Right lung (tissue), 5 donors: ENCODE results near the gene SPAG6. TPM values are rescaled to one million over a fixed set of nuclear protein-coding genes. Genes with fewer than 3 reads are reported as not detected.
"Not testable (repeated sequence)": the region's sequence is repeated elsewhere in the genome, so short reads cannot be mapped to it uniquely, and the experiment has no call there.

Experiments
- DNase-seq, 2 donors: peaks; one replicate each; pipeline ENCODE4 v3.0.0-alpha.2; 2013
- polyA plus RNA-seq, 5 donors: library from polyadenylated mRNA; unstranded; fragments of 120-200 nt; gene quantifications; one replicate each; pipeline versions ENCODE4 v1.2.1 to v1.2.3, GENCODE V29; 2013; ENCODE audit warnings: inconsistent platforms in 1 of 5, low replicate concordance in 1 of 5; ENCODE audit not compliant: insufficient read length in 5 of 5, insufficient read depth in 1 of 5

The SPAG6 gene
- polyA plus RNA-seq, 5 donors = 1.9 to 14.0 (median 8.6) TPM

DNA sequence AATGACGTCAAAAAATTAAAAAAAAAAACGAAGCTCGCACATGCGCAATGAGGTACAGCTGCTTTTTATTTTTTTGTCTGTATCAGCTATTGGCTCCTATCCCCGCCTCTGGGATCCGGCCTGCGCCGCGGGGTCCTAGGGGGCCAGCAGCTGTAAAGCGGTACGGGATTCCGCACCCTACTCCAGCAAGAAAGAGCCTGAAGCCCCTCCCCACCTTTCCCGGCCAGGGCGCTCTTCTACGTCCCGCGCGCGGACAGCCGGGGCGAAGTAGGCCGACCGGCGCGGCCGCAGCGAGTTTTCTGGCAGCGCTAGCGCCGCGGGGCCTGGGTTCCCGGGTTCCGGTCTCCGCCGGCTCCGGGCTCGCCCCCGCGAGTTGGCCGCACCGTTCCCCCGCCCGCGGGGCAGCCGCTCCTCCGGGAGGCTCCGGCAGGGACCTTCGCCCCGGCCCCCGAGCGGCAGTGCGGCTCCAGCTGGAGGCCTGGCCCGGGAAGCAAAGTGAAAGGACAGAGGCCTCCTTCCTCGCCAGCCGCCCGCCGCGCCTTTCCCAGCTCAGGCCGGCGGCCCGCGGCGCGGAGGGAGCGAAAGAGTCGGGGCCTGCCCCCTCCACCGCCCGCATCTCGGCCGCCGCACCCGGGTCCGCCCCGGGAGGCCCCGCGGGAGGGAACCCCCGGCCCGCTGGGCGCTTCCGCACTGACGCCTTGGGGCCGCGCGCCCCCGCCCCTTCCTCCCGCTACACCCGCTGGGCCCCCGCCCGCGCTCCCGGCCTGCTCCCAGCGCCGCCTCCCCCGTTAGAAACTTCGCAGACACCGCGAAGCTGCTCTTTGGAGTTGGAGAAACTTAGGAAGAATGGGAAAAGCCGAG, 4.7 kb upstream of the SPAG6 start:
- peak; percentile 87 to 89 for DNase-seq

DNA sequence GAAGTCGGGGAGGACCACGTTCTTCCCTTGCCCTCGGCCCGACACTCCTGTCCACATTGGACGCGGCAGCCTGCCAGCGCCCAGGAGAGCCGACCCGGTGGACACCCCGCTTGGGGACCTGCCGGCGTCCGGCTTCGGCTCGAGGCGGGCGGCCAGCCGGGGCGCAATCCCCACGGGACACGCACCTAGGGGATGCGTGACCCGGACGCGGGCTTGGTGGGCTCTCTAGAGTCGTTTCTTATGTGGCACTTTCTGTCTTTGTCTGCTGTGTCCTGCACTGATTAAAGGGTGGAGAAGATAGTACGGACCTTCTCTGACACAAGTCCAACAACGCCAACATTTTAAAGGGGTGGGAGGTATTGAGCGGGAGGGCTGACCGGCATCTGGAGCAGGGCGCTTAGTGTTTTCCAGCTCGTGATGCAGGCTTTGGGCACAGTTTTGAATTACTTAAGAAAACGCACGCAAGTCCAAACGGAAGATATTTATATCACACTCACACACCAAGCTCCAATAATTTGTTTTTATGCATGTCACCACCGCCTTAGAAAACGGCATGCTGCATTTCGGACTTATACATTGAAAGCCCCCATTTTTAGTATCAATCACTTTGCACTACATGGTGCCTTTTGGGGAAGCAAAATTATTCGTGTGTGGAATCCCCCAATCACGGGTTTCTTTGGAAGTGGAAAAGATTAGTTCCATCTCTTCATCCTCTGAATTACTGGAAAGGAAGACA, 3.9 kb upstream of the SPAG6 start:
- DNase-seq = peak in 1 of 2 donors; percentile 46

DNA sequence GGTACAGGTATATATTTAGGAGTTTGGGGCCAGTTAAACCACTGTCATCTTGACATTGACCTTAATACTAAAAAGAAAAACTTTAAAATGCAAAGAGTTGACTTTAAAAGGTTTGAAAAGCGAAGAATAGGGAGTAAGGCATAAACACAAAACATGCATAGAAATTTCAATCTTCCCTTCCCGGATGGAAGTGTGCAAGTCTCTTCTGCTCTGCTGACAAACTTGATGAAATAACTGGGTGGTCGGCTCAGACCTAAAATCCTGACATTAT, 3.4 kb upstream of the SPAG6 start:
- no peak for DNase-seq

DNA sequence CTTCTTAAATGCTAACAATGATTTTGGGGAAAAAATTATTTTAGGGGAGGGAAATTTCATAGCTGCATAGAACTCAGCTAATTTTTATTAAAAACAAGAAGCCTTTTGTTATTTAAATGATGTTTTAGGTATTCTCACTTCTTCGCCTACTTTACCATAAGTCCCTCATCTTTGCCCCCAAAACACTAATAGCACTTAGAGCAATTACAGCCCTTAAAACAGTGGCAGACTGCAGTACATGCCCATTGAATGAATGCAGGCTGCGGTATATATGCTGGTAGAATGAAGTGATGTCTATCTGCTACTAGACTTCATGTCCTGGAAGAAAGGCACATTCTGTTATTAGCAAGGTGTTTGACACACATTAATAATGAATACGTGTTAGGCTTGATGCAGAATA, 2.9 kb upstream of the SPAG6 start:
- peak in 1 of 2 donors; percentile 13 for DNase-seq

DNA sequence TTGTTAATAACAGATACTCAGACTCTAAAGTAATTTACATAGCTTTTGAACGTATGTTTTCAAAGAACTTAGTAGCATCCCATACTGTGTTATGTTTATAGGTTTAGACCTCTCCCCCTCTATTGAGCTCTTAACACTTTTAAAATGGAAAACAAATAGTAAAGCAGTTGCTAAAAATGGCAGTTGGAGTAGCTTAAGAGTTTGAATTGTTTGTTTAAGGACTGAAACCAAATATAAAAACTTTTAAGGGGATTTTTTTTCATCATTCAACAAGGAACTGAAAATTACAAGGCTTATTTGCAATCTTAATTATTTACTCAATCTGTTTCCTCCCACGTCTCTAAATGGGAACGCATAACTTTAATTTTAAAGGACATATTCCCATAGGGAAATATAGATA, 1.6 kb upstream of the SPAG6 start:
- peak in 1 of 2 donors; percentile 14 for DNase-seq

DNA sequence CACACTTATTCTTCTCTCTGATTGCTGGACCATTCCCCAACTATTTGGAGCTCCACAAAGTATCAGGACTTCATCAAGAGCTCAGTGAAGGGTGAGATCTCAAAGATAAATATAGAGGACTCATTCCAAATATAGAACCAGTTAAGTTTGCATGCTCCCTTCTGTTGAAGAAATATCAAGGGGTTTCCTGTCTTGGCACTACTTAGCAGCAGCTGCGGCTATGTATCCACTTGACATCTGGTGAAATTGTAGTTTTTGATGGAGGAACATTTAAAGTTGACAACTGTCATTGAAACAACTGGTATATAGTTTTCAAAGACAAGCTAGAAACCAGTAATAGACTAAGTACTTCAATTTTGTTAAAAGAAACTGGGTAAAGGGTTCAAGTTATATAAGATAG, 1.0 kb upstream of the SPAG6 start:
- DNase-seq = peak in 1 of 2 donors; percentile 6

DNA sequence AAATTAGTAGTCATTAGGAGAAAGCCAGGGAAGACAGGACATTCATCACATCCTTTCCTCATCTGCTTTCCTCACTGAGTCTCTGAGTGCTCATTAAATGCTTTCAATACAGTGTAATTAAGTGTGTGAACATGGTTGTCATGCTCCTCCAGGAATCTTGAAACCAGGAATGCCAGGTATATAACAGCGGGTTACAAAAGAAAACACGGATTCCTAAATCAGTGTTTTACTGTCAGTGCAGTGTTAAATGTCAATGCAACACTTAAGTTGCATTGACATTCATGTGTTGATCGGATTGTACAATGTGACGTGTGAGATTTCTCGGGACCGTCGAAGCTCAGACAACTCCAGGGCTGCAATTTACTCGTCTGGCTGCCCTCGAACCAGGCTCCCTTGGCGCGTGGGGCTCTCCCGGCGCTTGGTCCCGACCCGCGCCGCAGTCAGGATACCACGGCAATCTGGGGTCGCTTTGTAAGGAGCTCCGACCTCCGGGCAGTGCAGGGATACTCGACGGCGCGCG, 455 bp upstream of the SPAG6 start:
- no peak for DNase-seq

DNA sequence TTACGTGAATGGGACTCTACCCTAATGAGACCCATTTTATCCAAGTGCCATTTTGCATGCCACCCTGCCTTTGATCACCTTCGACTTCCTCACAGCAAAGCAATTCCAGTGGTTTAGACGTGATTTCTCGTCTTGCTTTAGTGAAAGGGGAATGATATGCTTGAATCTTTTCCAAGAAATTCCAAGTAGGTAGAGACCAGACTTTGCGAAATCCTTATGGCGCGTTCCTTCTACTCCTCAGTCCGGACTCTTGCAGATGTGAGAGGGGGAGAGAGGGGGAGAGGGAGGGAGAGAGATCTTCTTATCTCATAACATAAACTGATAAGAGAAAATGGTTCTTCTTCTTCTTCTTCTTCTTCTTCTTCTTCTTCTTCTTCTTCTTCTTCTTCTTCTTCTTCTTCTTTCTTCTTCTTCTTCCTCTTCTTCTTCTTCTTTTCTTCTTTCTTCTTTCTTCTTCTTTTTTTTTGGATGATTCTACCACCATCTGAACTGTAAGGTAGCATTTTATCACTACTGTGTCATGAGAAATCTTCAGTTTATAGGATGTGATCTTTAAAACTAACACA, 883 bp downstream of the SPAG6 start:
- no peak for DNase-seq

DNA sequence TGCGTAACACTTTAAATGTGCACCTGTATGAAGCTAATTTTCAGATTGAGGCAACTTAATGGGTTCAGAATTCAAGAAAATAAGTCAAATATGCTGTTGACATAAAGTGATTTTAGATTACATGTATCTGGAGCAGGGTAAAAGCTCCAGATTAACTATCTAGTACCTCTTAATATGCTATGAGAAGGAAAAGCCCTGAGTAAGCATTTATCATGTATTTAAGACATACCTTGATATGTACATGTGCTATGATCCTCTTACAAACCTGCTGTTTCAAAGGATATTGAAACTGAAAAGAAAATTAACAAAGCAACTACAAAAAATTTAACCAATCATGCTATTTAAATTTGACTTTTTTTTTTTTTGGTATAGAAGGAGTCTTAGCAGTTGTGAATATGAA, 4.5 kb downstream of the SPAG6 start:
- no peak for DNase-seq

DNA sequence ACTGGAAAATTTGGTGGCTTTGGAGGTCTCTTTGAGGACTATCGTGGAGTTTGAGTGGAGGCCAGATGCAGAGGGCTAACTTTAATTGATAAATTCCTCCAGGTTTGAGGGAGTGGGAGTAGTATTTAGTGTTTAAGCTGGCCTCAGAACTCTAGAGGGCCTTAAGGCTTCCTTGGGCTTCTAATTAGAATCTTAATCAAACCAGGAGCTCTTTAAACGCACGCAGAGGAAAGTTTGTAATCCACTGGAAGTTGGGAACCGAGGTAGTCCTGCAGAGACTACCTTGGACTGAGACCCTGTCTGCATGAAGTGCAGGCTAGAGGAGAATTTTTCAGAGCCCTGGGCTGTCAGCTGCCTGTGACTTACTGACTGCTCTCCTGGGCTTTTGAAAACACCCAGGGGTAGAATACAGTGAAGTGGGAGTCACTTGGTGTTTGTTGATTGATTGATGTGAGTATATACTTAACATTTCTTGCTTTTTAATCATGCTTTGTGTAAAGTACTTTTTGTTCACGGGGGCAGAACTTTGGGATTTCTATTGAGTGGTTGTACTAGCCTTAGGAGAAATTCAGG, 5.9 kb downstream of the SPAG6 start:
- DNase-seq = no peak

DNA sequence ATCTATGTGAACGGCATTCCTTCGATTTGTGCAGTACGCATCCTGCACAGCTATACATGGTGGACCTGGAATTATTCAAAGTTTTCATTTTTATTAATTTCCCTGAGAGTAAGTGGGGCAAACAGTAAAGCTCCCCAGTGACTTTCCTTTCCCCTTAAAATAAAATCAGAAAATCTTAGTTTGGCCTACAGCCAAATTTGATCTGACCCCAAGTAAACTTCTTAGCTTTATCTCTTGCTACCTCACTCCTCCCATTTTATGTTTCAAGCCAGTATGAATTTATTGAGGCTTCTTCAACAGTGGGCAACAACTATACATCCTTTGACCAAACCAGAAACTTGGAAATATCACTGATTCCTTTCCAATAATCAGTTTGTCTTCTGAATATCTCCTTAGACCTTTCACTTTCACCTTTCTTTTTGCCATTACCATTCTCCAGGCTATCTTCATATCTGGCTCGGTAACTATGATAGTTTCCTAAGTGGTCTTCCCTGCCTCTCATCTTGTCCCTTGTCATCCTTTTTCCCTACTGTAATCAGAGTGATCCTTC, 11.1 kb downstream of the SPAG6 start:
- no peak for DNase-seq

DNA sequence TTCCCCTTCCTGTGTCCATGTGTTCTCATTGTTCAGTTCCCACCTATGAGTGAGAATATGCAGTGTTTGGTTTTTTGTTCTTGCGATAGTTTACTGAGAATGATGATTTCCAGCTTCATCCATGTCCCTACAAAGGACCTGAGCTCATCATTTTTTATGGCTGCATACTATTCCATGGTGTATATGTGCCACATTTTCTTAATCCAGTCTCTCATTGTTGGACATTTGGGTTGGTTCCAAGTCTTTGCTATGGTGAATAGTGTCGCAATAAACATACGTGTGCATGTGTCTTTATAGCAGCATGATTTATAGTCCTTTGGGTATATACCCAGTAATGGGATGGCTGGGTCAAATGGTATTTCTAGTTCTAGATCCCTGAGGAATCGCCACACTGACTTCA, 12.5 kb downstream of the SPAG6 start:
- DNase-seq = not testable (repeated sequence)

DNA sequence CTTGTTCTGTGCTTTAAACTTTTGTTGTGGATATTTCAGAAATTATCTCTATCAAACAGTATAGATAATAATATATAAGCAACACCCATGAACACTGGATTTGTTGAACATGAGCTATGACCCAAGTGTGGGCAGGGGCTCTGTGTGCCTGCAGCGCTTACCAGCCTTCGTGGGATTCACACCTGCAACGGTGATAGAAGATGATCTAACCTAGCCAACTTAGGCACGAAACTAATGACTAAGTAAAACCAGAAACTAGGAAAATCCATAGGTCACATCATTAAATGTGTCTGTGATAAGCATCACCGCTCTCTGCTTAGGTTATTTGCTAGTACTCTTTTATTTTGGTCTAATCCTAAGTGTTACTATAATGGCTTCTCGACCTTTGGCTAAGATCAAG, 18.0 kb downstream of the SPAG6 start:
- DNase-seq = no peak

DNA sequence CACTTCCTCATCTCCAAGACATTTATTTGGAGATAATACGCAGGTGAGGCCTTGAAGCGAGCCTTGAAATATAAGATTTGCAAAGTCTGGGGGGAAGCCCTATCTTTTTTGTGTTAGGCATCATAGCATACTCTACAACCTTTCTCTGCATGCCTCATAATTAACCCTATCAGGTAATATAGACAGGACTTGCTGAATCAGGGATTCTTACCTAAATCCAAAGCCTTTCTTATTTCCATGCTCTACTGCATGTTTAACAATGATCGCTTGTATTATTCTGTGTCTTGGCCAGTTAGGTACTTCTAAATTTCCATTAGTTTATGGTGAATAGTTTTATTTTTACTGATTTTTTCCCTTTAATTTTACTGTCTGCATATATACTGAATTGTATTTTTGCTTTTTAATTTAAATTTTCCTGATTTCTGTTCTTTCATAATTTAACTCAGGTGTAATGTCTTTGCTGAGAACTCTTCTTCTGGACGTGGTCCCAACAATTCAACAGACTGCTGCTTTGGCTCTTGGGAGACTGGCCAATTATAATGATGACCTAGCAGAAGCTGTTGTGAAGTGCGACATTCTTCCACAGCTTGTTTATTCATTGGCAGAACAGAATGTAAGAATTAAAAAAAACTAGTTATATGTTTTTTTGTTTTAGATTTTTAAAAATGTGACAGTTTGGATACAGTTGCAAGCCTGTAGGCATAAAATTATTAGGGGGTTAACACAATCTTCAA, 19.3 kb downstream of the SPAG6 start:
- DNase-seq = no peak

DNA sequence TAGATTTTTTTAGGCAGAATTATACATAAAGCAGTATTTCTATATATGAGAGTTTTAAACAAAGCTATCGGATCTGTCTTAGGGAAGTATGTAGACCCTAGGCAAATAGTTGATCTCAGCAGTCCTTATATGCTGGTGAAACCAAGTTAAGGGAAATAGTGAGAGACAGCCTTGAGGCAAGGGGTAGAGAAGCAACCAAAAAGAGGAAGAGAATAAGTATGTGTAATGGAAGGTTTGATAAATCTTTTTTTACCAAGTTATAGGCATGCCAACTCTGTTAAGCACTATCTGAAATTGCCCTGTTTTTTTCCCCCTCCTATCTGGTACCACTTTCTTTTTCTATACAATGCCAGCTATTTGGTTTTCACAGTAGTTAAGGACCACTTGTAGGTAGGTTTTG, 19.9 kb downstream of the SPAG6 start:
- DNase-seq = no peak

DNA sequence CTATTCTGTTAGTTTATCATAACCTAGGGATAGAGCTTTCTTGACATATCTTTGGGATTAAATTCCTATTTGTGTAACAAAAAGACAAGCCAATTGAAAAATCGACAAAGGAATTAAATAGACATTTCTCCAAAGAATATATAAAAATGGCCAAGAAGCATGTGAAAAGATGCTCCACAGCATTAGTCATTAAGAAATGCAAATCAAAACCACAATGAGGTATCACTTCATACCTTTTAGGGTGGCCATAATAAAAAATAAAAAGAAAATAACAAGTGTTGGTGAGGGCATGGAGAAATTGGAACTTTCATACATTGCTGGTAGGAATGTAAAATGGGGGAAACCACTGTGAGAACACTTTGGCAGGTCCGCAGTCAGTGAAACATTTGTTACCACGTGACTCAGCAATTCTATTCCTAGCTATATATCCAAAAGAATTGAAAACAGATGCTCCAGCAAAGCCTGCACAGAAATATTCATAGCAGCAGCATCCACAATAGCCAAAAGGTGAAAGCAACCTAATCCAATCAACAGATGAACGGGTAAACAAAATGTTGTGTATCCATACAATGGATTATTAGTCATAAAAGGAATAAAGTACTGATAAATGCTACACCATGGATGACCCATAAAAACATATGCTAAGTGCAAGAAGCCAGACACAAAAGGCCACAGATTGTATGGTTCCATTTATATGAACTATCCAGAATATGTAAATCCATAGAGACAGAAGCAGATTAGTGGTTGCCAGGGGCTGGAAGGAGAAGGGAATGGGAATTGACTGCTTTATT, 20.5 kb downstream of the SPAG6 start:
- no peak for DNase-seq

DNA sequence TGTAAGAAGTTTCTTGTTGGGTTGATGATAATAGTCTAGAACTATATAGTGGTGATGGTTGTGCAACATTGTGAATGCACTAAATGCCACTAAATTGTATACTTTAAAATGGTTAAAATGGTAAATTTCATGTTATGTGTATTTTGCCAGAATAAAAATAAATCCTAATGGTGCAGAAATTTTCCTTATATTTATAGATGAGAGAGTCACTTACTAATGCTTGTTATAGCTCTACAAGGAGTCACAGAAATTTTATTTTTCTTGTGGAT, 21.1 kb downstream of the SPAG6 start:
- no peak for DNase-seq

DNA sequence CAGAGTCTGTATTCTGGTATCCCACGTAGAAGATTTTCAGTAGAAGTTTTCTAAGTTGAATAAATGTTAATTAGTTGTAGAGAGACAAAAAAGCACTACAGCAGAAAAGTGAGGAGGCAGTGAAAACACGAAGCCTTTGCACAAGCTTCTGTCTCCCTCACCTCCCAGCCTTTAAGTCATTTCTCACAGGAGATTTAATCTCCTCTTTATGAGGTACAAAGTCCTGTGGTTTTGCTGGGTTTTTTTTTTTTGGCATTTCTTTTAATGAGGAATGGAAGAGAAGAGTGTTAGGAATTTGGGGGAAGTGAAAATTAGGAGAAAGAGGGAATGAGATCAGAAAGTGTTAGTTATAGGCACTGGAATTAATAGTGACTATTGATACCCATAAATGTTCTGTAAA, 21.5 kb downstream of the SPAG6 start:
- DNase-seq = no peak

DNA sequence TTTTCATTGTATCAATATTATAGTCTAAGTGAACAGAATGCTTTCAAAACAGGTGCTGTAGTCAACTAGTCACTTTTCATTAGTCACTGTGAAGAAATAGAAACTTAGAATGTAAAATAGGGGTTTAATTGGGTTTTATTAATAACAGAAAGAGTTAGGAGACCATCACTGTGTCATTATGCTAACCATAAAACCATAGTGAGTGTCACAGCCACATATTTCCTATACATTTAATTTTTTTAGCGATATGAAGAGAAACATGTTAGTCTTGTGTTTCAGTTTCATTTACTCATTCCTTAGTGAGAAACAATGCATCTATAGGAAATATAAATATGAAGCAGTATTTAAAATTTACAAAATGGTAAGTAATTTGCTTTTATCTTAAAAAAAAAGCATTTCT, 22.2 kb downstream of the SPAG6 start:
- DNase-seq = no peak

DNA sequence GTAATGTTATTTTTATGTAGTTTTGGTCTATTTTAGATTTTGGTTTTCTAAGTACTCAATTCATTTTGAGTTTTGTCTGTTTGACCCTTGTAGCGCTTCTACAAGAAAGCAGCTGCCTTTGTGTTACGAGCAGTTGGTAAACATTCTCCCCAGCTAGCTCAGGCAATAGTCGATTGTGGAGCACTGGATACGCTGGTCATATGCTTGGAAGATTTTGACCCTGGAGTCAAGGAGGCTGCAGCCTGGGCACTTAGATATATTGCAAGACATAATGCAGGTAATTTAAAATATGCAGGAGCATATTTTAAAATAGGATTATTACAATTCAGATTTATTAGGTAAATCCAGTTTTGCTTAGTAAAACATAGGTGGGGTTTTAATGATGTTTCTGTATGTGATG, 23.1 kb downstream of the SPAG6 start:
- DNase-seq = no peak

DNA sequence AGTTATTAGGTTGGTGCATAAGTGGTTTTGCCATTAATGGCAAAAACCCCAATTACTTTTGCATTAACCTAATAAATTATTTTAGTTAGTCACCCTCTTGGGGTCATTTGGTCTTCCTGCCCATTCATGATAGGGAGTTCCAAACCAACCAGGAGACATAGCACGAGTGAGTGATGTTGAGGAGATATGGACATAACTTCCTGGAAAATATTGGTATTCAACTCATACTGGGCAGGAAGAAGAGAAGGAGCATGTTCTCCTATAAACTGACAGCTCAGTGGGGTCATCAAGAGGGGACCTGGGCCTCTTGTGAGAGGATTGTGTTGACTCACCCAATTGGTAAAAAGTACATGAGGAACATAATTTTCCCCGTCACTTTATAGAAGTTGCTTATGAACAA, 23.7 kb downstream of the SPAG6 start:
- no peak for DNase-seq
